Stimulated activated CD4-positive, alpha-beta T cell treated with anti-CD3 and anti-CD28 coated beads, TNF-alpha, amount 100 ng/mL, for 4 hours (primary cell): ENCODE results near the gene CUL5.
A peak's percentile ranks its signal among the peaks of the same experiment; 100 is the strongest.

Experiments
- DNase-seq, 3 experiments: peaks; one replicate each; pipeline ENCODE4 v3.0.0-alpha.2; 2020; ENCODE audit warnings: low read depth in 3 of 3

Gene CUL5

GRCh38 chr11:108008656-108009496, at the start of gene CUL5:
TSS of gene CUL5 (plus strand) at chr11:108008898. CDS start at chr11:108009349, 451 bp downstream.
- peak; percentile 79 to 88 (median 80) for DNase-seq

GRCh38 chr11:107961480-107961879, 47.2 kb upstream of the CUL5 start:
- no peak for DNase-seq

- no peak for DNase-seq
Measured at GRCh38 chr11:107962181-107962580, 46.5 kb upstream of the CUL5 start.

GRCh38 chr11:107963091-107963490, 45.6 kb upstream of the CUL5 start:
- DNase-seq, result no peak

GRCh38 chr11:107969219-107969618, 39.5 kb upstream of the CUL5 start:
- DNase-seq, result no peak

GRCh38 chr11:107970049-107970448, 38.6 kb upstream of the CUL5 start:
- DNase-seq, result no peak

- no peak for DNase-seq
Measured at GRCh38 chr11:107973641-107974040, 35.1 kb upstream of the CUL5 start.

GRCh38 chr11:107988397-107989158, 20.1 kb upstream of the CUL5 start:
- DNase-seq, result no peak

- no peak for DNase-seq
Measured at GRCh38 chr11:107991868-107992414, 16.8 kb upstream of the CUL5 start.

GRCh38 chr11:107996006-107996776, 12.5 kb upstream of the CUL5 start:
- no peak for DNase-seq

- DNase-seq, result no peak
Measured at GRCh38 chr11:107998761-107999160, 9.9 kb upstream of the CUL5 start.

GRCh38 chr11:107999759-108000455, 8.8 kb upstream of the CUL5 start:
- DNase-seq, result peak in 1 of 3 experiments; percentile 5

GRCh38 chr11:108002476-108002875, 6.2 kb upstream of the CUL5 start:
- DNase-seq, result no peak

GRCh38 chr11:108003623-108004022, 5.1 kb upstream of the CUL5 start:
- DNase-seq, result no peak

- DNase-seq, result no peak
Measured at GRCh38 chr11:108007819-108008218, 879 bp upstream of the CUL5 start.

GRCh38 chr11:108009497-108010370, 1.0 kb downstream of the CUL5 start:
- DNase-seq, result peak in 1 of 3 experiments; percentile 4

- no peak for DNase-seq
Measured at GRCh38 chr11:108012139-108012725, 3.5 kb downstream of the CUL5 start.

- no peak for DNase-seq
Measured at GRCh38 chr11:108016647-108017046, 7.9 kb downstream of the CUL5 start.

- no peak for DNase-seq
Measured at GRCh38 chr11:108018708-108019107, 10.0 kb downstream of the CUL5 start.
